ENCODE results near the gene FN1.

- TF ChIP-seq CTCF (IDR thresholded peaks at IDR 0.05), result no peak
- TF ChIP-seq EZH2 (IDR thresholded peaks at IDR 0.05), result no peak
Observed at GRCh38 chr2:215379948-215380347, 55.9 kb downstream of the FN1 start.
